ENCODE results near the gene FUT7.
"Not testable (repeated sequence)": the region's sequence is repeated elsewhere in the genome, so short reads cannot be mapped to it uniquely, and the experiment has no call there.

The FUT7 gene

GRCh38 chr9:137066096-137066861, 34.4 kb upstream of the FUT7 start:
- DNase-seq (ENCODE audit: low read depth in 2 of 2): no peak

GRCh38 chr9:137065336-137065967, 33.6 kb upstream of the FUT7 start:
- DNase-seq (ENCODE audit: low read depth in 2 of 2): no peak

GRCh38 chr9:137064880-137065164, 32.9 kb upstream of the FUT7 start:
- no peak for DNase-seq (ENCODE audit: low read depth in 2 of 2)

- DNase-seq (ENCODE audit: low read depth in 2 of 2): no peak
These were observed 32.4 kb upstream of the FUT7 start for GRCh38 chr9:137064027-137064879.

- no peak for DNase-seq (ENCODE audit: low read depth in 2 of 2)
These were observed 31.6 kb upstream of the FUT7 start for GRCh38 chr9:137063311-137064026.

- DNase-seq (ENCODE audit: low read depth in 2 of 2): not testable (repeated sequence)
These were observed 30.9 kb upstream of the FUT7 start for GRCh38 chr9:137062798-137063197.

GRCh38 chr9:137062384-137062783, 30.5 kb upstream of the FUT7 start:
- DNase-seq (ENCODE audit: low read depth in 2 of 2): no peak

- DNase-seq (ENCODE audit: low read depth in 2 of 2): no peak
These were observed 26.8 kb upstream of the FUT7 start for GRCh38 chr9:137058521-137059234.

- no peak for DNase-seq (ENCODE audit: low read depth in 2 of 2)
These were observed 25.7 kb upstream of the FUT7 start for GRCh38 chr9:137057545-137057944.

- DNase-seq (ENCODE audit: low read depth in 2 of 2): no peak
These were observed 25.0 kb upstream of the FUT7 start for GRCh38 chr9:137056739-137057415.

- no peak for DNase-seq (ENCODE audit: low read depth in 2 of 2)
These were observed 23.8 kb upstream of the FUT7 start for GRCh38 chr9:137055385-137056364.

GRCh38 chr9:137054932-137055384, 23.1 kb upstream of the FUT7 start:
- DNase-seq (ENCODE audit: low read depth in 2 of 2): no peak

- DNase-seq (ENCODE audit: low read depth in 2 of 2): no peak
These were observed 22.4 kb upstream of the FUT7 start, which contains the start of gene ENTPD2 for GRCh38 chr9:137053944-137054931. Gene ENTPD2 (minus strand): TSS chr9:137054061. CDS start chr9:137053997, 64 bp downstream.

- no peak for DNase-seq (ENCODE audit: low read depth in 2 of 2)
These were observed 21.4 kb upstream of the FUT7 start for GRCh38 chr9:137052998-137053943.

GRCh38 chr9:137052293-137052692, 20.4 kb upstream of the FUT7 start:
- DNase-seq (ENCODE audit: low read depth in 2 of 2): no peak

GRCh38 chr9:137051145-137051724, 19.3 kb upstream of the FUT7 start:
- no peak for DNase-seq (ENCODE audit: low read depth in 2 of 2)

GRCh38 chr9:137050570-137050969, 18.7 kb upstream of the FUT7 start:
- DNase-seq (ENCODE audit: low read depth in 2 of 2): no peak
